ENCODE measurements around the gene USH2A. TPM values are rescaled to one million over a fixed set of nuclear protein-coding genes. Genes with fewer than 3 reads are reported as not detected.

The USH2A gene
- total and polyA plus RNA-seq, 2 experiments from 2014 or later, result 0.24 TPM; not detected in 1

GRCh38 chr1:215647738-215648137 lies 775.5 kb downstream of the USH2A start:
- H3K27ac ChIP-seq, result no peak overlapping the region
- no peaks in the 10 kb centered on the region for H3K9me3 ChIP-seq (ENCODE audit: low read depth)
- H3K4me3 ChIP-seq, result no peak overlapping the region
- DNase-seq (ENCODE audit: low read depth in 1 of 2, low spot score in 1 of 2), result no peak
- no peaks in the 10 kb centered on the region for H3K27me3 ChIP-seq
- no peak for TF ChIP-seq CTCF (IDR thresholded peaks at IDR 0.05; ENCODE audit: low read depth, low read length)
- no peaks in the 10 kb centered on the region for H3K4me1 ChIP-seq (ENCODE audit: low read depth)
- no peaks in the 10 kb centered on the region for H3K36me3 ChIP-seq

GRCh38 chr1:215645861-215646260 lies 777.4 kb downstream of the USH2A start:
- Histone ChIP-seq H3K27ac (no peak overlapping the region), H3K9me3 (ENCODE audit: low read depth) (no peaks in the 10 kb centered on the region), H3K27me3 (no peaks in the 10 kb centered on the region), H3K4me1 (ENCODE audit: low read depth) (no peaks in the 10 kb centered on the region), H3K4me3 (no peak overlapping the region), H3K36me3 (no peaks in the 10 kb centered on the region)
- DNase-seq (ENCODE audit: low read depth in 1 of 2, low spot score in 1 of 2), result no peak
- no peak for TF ChIP-seq CTCF (IDR thresholded peaks at IDR 0.05; ENCODE audit: low read depth, low read length)

- H3K27ac ChIP-seq, result no peak overlapping the region
- H3K36me3 ChIP-seq, result no peaks in the 10 kb centered on the region
- no peak for TF ChIP-seq CTCF (IDR thresholded peaks at IDR 0.05; ENCODE audit: low read depth, low read length)
- H3K27me3 ChIP-seq, result no peaks in the 10 kb centered on the region
- no peaks in the 10 kb centered on the region for H3K9me3 ChIP-seq (ENCODE audit: low read depth)
- H3K4me1 ChIP-seq (ENCODE audit: low read depth), result no peaks in the 10 kb centered on the region
- no peak for DNase-seq (ENCODE audit: low read depth in 1 of 2, low spot score in 1 of 2)
- no peak overlapping the region for H3K4me3 ChIP-seq
Observed at GRCh38 chr1:215645182-215645581, 778.1 kb downstream of the USH2A start.

- Histone ChIP-seq H3K36me3 (no peaks in the 10 kb centered on the region), H3K27me3 (no peaks in the 10 kb centered on the region), H3K4me1 (ENCODE audit: low read depth) (no peaks in the 10 kb centered on the region), H3K4me3 (no peak overlapping the region), H3K27ac (no peak overlapping the region), H3K9me3 (ENCODE audit: low read depth) (no peaks in the 10 kb centered on the region)
- DNase-seq (ENCODE audit: low read depth in 1 of 2, low spot score in 1 of 2), result no peak
- TF ChIP-seq CTCF (IDR thresholded peaks at IDR 0.05; ENCODE audit: low read depth, low read length), result no peak
Observed at GRCh38 chr1:215643592-215644321, 779.5 kb downstream of the USH2A start.

- no peak for TF ChIP-seq CTCF (IDR thresholded peaks at IDR 0.05; ENCODE audit: low read depth, low read length)
- peaks cover 3% of the 10 kb centered on the region for H3K4me1 ChIP-seq (ENCODE audit: low read depth)
- H3K4me3 ChIP-seq, result no peak overlapping the region
- DNase-seq (ENCODE audit: low read depth in 1 of 2, low spot score in 1 of 2), result no peak
- H3K27ac ChIP-seq, result no peak overlapping the region
- H3K27me3 ChIP-seq, result no peaks in the 10 kb centered on the region
- no peaks in the 10 kb centered on the region for H3K9me3 ChIP-seq (ENCODE audit: low read depth)
- no peaks in the 10 kb centered on the region for H3K36me3 ChIP-seq
Observed at GRCh38 chr1:215640429-215641148, 782.7 kb downstream of the USH2A start.
